HFF-Myc (cell line): Measurements from ENCODE around the gene MMP13.
"Not testable (repeated sequence)": the region's sequence is repeated elsewhere in the genome, so short reads cannot be mapped to it uniquely, and the experiment has no call there.

Source experiments
- DNase-seq: peaks from one replicate; pipeline ENCODE4 v3.0.0-alpha.2; 2011; ENCODE audit warnings: low read depth; ENCODE audit errors: extremely low read depth
- H3K4me3 ChIP-seq: replicated peaks from 2 replicates; pipeline ENCODE4 v1.5.1; 2011; ENCODE audit warnings: low read depth, mild to moderate bottlenecking, control low read depth, low read length
- CTCF ChIP-seq: IDR thresholded peaks from 2 replicates; pipeline ENCODE4 v1.5.1; 2012; ENCODE audit warnings: mild to moderate bottlenecking, low read depth, low read length, control low read depth; ENCODE audit errors: missing control alignments

Gene MMP13

GRCh38 chr11:102985850-102986249, 30.3 kb upstream of the MMP13 start:
- no peak overlapping the region for H3K4me3 ChIP-seq
- DNase-seq: no peak
- TF ChIP-seq CTCF: no peak

DNA sequence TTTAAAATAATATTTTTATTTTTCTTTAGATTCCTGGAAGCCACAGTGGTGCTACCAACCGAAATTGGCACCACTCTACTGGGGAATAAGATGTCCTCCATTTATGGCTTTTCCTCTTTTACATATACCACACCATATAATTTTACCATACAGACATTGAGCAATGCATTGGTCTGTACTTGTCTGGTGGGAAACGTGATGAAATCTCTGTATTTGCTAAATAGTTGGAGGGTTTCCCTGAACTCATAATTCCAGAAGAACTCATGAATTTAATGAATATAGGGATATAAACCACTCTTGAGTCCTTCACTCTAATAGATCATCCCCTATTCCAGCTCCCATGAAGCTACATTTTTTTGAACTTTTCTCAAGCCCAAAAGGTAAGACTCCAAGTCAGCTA, 28.0 kb upstream of the MMP13 start:
- DNase-seq: no peak
- no peak overlapping the region for H3K4me3 ChIP-seq
- no peak for TF ChIP-seq CTCF

GRCh38 chr11:102981324-102981910, 25.9 kb upstream of the MMP13 start:
- TF ChIP-seq CTCF: no peak
- no peak overlapping the region for H3K4me3 ChIP-seq
- DNase-seq: no peak

GRCh38 chr11:102974552-102975280, 19.2 kb upstream of the MMP13 start:
- H3K4me3 ChIP-seq: no peak overlapping the region
- DNase-seq: no peak
- no peak for TF ChIP-seq CTCF

- not testable (repeated sequence) for DNase-seq, H3K4me3 ChIP-seq
These were observed 18.2 kb upstream of the MMP13 start for GRCh38 chr11:102973698-102974097.

- no peak for TF ChIP-seq CTCF
- DNase-seq: no peak
- no peak overlapping the region for H3K4me3 ChIP-seq
These were observed 17.3 kb upstream of the MMP13 start for GRCh38 chr11:102972853-102973252.

GRCh38 chr11:102971766-102972165, 16.2 kb upstream of the MMP13 start:
- H3K4me3 ChIP-seq: no peak overlapping the region
- no peak for DNase-seq
- TF ChIP-seq CTCF: no peak
